GM19468 (cell line): ENCODE measurements around the gene TMEM33.

Experiments
- ATAC-seq: cut with Tn5 transposase; IDR thresholded peaks from one replicate; pipeline ENCODE4 v1.9.1; 2021; ENCODE audit warnings: mild to moderate bottlenecking, moderate library complexity, moderate number of reproducible peaks; ENCODE audit not compliant: unreplicated experiment; ENCODE audit errors: extremely low read depth

TMEM33 gene

GRCh38 chr4:41935652-41936021, 408 bp downstream of the TMEM33 start:
- ATAC-seq = no peak

- no peak for ATAC-seq
These were observed 3.9 kb downstream of the TMEM33 start for GRCh38 chr4:41939016-41939626.

- no peak for ATAC-seq
These were observed 5.6 kb downstream of the TMEM33 start for GRCh38 chr4:41940834-41941233.

- no peak for ATAC-seq
These were observed 8.3 kb downstream of the TMEM33 start for GRCh38 chr4:41943506-41943905.

- ATAC-seq = no peak
These were observed 8.9 kb downstream of the TMEM33 start for GRCh38 chr4:41944089-41944488.

- ATAC-seq = no peak
These were observed 14.3 kb downstream of the TMEM33 start for GRCh38 chr4:41949531-41949930.

- ATAC-seq = no peak
These were observed 22.4 kb downstream of the TMEM33 start for GRCh38 chr4:41957634-41958033.

GRCh38 chr4:41963105-41963504, 27.9 kb downstream of the TMEM33 start:
- no peak for ATAC-seq

- no peak for ATAC-seq
These were observed 29.2 kb downstream of the TMEM33 start for GRCh38 chr4:41964401-41964800.

- ATAC-seq = no peak
These were observed 32.2 kb downstream of the TMEM33 start for GRCh38 chr4:41967392-41967791.

GRCh38 chr4:41969671-41970070, 34.4 kb downstream of the TMEM33 start:
- ATAC-seq = no peak

- ATAC-seq = no peak
These were observed 40.1 kb downstream of the TMEM33 start for GRCh38 chr4:41975341-41975740.

- no peak for ATAC-seq
These were observed 41.7 kb downstream of the TMEM33 start for GRCh38 chr4:41976775-41977516.

- no peak for ATAC-seq
These were observed 42.5 kb downstream of the TMEM33 start for GRCh38 chr4:41977709-41978108.

- ATAC-seq = no peak
These were observed 46.2 kb downstream of the TMEM33 start, which contains the start of gene DCAF4L1 for GRCh38 chr4:41981456-41981855. Gene DCAF4L1 (plus strand): TSS chr4:41981756. CDS start chr4:41981793, 37 bp downstream.

- no peak for ATAC-seq
These were observed 47.5 kb downstream of the TMEM33 start for GRCh38 chr4:41982716-41983115.

- ATAC-seq = no peak
These were observed 49.9 kb downstream of the TMEM33 start for GRCh38 chr4:41985151-41985550.

- ATAC-seq = no peak
These were observed 54.8 kb downstream of the TMEM33 start for GRCh38 chr4:41989994-41990364.

GRCh38 chr4:41990365-41991111, 55.3 kb downstream of the TMEM33 start, which contains the start of gene SLC30A9:
Gene SLC30A9 (plus strand): TSS chr4:41990530. CDS start chr4:41990652, 122 bp downstream.
- peak; percentile 96 for ATAC-seq

- ATAC-seq = no peak
These were observed 56.9 kb downstream of the TMEM33 start for GRCh38 chr4:41991916-41992767.
